ENCODE measurements around the gene RAB6B.

The RAB6B gene

GRCh38 chr3:133834621-133835417, 60.9 kb downstream of the RAB6B start:
- no peak for DNase-seq
- Mint-ChIP-seq H3K4me3 (no peak overlapping the region), H3K27me3 (ENCODE audit: low read depth, poor library complexity) (peaks cover 6% of the 10 kb centered on the region), H3K36me3 (ENCODE audit: low read depth) (no peaks in the 10 kb centered on the region), H3K4me1 (no peaks in the 10 kb centered on the region), H3K9me3 (no peaks in the 10 kb centered on the region), H3K27ac (no peak overlapping the region)
- TF ChIP-seq, protein P1, sequence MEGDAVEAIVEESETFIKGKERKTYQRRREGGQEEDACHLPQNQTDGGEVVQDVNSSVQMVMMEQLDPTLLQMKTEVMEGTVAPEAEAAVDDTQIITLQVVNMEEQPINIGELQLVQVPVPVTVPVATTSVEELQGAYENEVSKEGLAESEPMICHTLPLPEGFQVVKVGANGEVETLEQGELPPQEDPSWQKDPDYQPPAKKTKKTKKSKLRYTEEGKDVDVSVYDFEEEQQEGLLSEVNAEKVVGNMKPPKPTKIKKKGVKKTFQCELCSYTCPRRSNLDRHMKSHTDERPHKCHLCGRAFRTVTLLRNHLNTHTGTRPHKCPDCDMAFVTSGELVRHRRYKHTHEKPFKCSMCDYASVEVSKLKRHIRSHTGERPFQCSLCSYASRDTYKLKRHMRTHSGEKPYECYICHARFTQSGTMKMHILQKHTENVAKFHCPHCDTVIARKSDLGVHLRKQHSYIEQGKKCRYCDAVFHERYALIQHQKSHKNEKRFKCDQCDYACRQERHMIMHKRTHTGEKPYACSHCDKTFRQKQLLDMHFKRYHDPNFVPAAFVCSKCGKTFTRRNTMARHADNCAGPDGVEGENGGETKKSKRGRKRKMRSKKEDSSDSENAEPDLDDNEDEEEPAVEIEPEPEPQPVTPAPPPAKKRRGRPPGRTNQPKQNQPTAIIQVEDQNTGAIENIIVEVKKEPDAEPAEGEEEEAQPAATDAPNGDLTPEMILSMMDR (IDR thresholded peaks at IDR 0.05) = no peak

DNA sequence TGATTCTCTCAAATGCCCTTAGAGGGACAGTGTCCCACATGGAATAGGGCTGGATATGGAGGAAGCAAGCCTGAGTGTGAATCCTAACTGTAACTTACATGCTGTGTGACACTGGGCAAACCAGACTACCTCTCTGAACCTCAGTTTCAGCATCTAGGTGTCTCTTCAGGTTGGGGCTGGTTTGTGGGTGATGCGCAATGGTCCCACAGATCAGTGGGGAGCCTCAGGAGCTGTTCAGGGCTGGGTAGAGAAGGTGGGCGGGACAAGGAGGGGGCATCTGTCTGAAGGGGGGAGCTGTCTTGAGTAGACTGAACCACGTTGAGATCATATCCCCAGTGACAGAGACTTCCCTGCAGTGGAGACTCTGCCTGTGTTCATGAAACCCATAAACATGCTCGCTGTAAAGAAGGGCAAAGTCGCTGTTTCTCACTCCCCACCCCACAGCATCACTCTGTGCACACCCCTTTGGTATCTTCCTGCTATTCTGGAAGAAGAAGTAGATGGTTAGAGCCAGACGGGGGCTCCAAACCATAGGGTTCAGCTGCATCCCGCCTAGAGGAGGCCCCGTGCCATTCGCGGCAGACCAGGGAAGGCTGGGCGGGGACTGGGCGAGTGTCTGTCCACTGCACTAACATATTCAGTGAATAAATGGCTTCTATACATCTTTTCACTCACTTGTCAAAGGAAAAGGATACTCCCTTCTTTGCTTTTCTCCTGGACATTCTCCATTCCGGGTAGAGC, 61.6 kb downstream of the RAB6B start:
- Mint-ChIP-seq H3K36me3 (ENCODE audit: low read depth) (no peaks in the 10 kb centered on the region), H3K9me3 (no peaks in the 10 kb centered on the region), H3K4me1 (no peaks in the 10 kb centered on the region), H3K4me3 (no peak overlapping the region), H3K27me3 (ENCODE audit: low read depth, poor library complexity) (peaks cover 7% of the 10 kb centered on the region), H3K27ac (no peak overlapping the region)
- TF ChIP-seq, protein P1 (IDR thresholded peaks at IDR 0.05) = no peak
- no peak for DNase-seq

DNA sequence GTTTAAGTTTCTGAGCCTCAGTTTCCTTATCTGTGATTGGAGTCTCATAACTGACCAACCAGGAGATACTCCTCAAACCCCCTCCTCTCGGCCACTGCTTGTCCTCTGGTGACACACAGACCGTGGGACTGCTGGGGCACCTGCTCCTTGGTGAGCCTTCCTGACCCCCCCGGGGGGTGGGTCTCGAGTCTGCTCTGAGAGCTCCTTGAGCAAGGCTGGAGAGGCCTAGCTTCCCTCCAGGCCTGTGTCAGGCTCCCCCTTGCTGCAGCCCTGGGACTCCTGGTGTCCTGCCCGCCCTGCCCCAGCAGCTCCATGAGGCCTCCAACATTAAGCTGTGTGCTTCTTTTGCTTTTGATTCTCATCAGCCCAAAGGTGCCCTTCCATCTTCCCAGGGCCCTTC, 62.4 kb downstream of the RAB6B start:
- Mint-ChIP-seq H3K4me1 (no peaks in the 10 kb centered on the region), H3K9me3 (no peaks in the 10 kb centered on the region), H3K27me3 (ENCODE audit: low read depth, poor library complexity) (peaks cover 7% of the 10 kb centered on the region), H3K4me3 (no peak overlapping the region), H3K27ac (no peak overlapping the region), H3K36me3 (ENCODE audit: low read depth) (no peaks in the 10 kb centered on the region)
- TF ChIP-seq, protein P1 (IDR thresholded peaks at IDR 0.05) = no peak
- DNase-seq = no peak

GRCh38 chr3:133832802-133833144, 62.9 kb downstream of the RAB6B start:
- Mint-ChIP-seq H3K27ac (no peak overlapping the region), H3K27me3 (ENCODE audit: low read depth, poor library complexity) (peaks cover 7% of the 10 kb centered on the region), H3K36me3 (ENCODE audit: low read depth) (no peaks in the 10 kb centered on the region), H3K4me1 (no peaks in the 10 kb centered on the region), H3K9me3 (no peaks in the 10 kb centered on the region), H3K4me3 (no peak overlapping the region)
- no peak for DNase-seq
- TF ChIP-seq, protein P1 (IDR thresholded peaks at IDR 0.05) = no peak

DNA sequence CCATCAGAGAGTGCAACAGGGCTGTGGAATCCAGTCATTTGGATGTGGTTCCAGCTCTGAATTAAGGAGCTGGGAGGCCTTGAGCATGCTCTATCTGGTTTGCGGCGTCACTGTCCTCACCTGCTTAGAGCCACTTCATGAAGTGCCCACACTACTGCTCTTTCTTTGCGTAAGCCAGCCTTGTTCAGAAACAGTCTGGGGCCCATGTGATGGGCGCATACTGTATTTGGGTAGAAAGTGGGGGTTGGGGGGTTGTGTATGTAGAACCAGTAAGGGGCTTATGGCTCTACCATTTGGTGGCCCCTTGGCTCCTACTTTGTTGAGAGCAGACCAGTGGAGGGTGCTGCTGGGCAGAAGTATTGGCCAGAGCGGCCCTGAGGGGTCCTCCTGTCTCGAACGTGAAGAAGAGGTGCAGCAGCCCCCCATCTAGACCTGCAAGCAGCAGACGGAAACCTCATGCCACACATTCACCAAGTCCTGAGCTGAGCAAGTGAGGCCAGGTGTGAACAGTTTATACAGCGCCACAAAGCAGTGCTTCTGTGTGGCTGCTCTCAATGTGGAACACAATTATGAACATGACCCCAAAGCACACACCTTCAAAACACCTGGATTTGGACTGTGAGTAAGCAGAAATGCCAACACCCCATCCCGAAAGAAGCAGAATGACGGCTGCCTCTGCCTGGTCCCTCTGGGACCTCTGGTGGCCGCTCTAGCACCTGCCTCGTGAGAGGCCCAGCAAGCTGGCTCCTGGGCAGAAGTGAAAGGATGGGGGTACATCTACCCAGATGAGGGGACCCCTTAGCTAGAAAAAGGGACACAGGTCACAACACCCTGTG, 63.5 kb downstream of the RAB6B start:
- no peak for DNase-seq
- no peak overlapping the region for H3K4me3 Mint-ChIP-seq
- H3K4me1 Mint-ChIP-seq = no peaks in the 10 kb centered on the region
- H3K27me3 Mint-ChIP-seq (ENCODE audit: low read depth, poor library complexity) = peaks cover 7% of the 10 kb centered on the region
- no peaks in the 10 kb centered on the region for H3K36me3 Mint-ChIP-seq (ENCODE audit: low read depth)
- H3K27ac Mint-ChIP-seq = no peak overlapping the region
- no peaks in the 10 kb centered on the region for H3K9me3 Mint-ChIP-seq
- TF ChIP-seq, protein P1 (IDR thresholded peaks at IDR 0.05) = no peak

Data from nephron progenitor cell (in vitro differentiated cells).